ENCODE measurements around the gene SCML2.
"Not testable (repeated sequence)": the region's sequence is repeated elsewhere in the genome, so short reads cannot be mapped to it uniquely, and the experiment has no call there.

The SCML2 gene

GRCh38 chrX:18271725-18272124 lies 82.8 kb downstream of the SCML2 start:
- no peak for DNase-seq (ENCODE audit: low spot score)

GRCh38 chrX:18271309-18271708 lies 83.2 kb downstream of the SCML2 start:
- DNase-seq (ENCODE audit: low spot score): no peak

GRCh38 chrX:18255059-18255458 lies 99.4 kb downstream of the SCML2 start:
- DNase-seq (ENCODE audit: low spot score): no peak

DNA sequence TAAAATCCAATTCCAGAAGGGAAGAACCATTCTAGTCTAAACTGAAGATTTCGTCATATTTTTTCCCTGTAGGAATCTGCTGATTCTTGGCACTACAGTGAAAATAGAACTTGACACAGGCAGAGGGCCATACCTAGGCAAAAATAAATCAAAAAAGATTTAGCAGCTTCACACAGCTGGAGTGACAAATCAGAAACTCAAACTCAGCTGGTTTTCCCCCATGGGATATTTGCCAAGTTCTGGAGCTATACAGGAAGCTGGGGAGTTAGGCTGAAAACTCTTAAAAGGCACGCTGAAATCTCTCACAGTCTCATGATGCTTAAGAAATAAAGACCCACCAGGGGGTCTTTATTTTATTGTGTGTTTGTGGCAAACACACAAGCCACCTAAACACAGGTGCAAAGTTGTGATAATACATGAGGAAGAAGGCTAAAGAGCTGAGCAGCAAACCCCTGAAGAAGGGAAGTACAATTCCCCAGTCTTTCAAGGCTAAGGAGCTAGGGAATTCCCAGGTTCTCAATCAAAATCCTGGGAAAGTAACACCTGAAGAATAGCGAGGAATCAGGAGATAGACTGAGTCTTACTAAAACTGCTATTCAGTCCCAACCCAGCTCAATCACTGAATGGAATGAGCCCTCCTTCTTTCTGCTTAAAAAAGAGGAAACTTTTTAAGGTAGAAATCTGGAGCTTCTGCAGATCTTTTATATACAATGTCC lies 101.7 kb downstream of the SCML2 start:
- no peak for DNase-seq (ENCODE audit: low spot score)

DNA sequence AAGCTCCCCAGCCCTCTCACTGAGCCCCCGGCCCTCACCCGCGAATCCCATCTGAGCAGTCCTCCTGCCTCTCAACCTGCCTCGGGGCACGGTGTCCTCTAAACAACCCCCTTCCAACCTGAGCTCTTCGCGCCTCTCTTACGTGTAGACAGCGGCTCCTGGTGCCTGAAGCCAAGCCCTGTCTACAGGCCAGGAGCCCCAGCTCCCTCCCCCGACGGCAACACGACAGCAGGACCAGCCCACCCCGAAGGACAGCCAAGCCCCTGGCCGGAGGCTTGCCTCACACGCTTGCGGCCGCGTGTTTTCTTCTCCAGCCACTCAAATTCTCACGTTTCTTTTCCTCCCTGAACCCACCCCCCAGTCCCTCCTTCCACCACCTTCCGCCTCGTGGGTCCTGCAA lies 124.8 kb downstream of the SCML2 start:
- not testable (repeated sequence) for DNase-seq (ENCODE audit: low spot score)

- no peak for DNase-seq (ENCODE audit: low spot score)
Observed at GRCh38 chrX:18228069-18228468, 126.4 kb downstream of the SCML2 start.

GRCh38 chrX:18227458-18227857 lies 127.0 kb downstream of the SCML2 start:
- no peak for DNase-seq (ENCODE audit: low spot score)

DNA sequence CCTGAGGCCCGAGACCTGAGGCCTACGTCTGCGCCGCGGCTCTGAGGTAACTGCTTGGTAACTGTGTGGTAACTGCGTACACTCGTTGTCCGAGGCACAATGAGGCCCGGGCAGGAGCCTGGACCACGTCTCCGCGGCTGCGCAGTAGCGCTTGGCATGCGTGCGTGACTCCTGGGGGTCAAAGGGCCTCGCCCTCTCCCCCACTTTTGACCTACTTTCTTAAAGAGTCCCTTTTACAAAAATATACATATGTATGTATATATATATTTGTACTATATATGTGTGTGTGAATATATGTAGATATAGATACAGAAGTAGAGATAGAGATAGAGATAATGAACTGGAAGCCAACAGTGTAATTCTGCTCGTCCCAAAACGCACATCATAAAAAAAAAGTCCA lies 133.7 kb downstream of the SCML2 start, which contains the start of gene BEND2:
Gene BEND2, minus strand, starts transcription at position 101 of the 400 bp plus-strand sequence. CDS start 136 bp downstream, outside the sequence.
- DNase-seq (ENCODE audit: low spot score): no peak

DNA sequence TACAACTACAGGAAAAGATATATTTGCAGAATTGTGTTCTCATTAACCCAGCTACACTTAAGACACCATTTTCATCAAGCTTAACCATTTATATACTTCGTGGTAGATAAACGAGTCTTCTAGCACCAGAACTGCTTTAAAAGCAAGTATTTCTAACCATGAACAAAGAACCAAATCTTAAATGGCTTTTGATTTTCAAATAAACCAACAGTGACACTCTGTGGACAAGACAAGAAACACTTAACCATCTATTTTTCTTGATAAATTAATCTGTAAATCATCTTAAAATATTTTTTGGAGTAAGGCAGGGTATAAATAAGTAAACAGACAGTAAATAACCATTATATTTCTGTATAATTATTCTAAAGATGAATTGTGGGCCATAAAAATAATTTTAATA lies 144.0 kb downstream of the SCML2 start:
- DNase-seq (ENCODE audit: low spot score): no peak

DNA sequence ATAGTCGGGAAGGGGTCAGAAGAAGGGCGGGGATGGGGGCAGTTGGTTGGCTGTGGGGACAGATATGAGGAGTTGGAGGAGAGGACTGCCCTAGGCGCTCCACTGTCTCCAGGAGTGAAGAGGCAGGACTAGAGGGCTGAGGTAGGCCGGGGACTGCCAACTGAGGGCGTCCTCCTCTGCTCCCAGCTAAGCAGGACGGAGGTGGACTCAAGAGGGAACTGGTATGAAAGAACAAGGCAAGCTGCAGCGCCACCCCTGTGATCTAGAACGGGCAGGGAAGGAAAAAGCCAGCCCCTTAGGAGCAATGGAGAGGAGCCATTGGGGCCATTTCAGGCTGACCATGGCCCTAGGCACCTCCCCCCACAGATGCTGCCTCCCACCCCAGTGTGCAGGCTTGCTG lies 147.8 kb downstream of the SCML2 start:
- DNase-seq (ENCODE audit: low spot score): no peak

- no peak for DNase-seq (ENCODE audit: low spot score)
Observed at GRCh38 chrX:18203631-18204030, 150.9 kb downstream of the SCML2 start.

DNA sequence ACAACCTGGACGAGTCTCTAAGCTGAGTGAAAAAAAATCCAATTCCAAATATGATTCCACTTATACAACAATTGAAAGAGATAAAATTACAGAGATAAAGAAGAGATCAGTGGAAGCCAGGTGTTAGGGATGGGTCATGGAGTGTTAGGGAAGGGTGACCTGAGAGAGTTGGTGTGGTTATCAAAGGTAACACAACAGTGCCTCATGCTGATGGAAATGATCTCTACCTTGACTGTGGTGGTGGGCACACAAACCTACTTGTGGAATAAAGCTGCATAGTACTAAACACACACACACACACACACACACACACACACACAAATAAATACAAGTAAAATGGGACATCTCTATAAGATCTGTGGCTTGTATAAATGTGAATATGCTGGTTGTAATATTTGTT lies 159.8 kb downstream of the SCML2 start:
- DNase-seq (ENCODE audit: low spot score): no peak
